K562 (cell line): ENCODE results near the gene CMBL. TPM values are rescaled to one million over a fixed set of nuclear protein-coding genes. Genes with fewer than 3 reads are reported as not detected.

ENCODE experiments used
- BRCA1 ChIP-seq, 2 experiments: fragments of 450-650 bp in 1 of 2; sonication (generic) in 1 of 2; formaldehyde crosslinking in 1 of 2; IDR thresholded peaks; 2 replicates each; pipeline versions ENCODE4 v1.5.0 to v1.6.1; 2017 to 2020; ENCODE audit warnings: mild to moderate bottlenecking in 1 of 2, missing genetic modification reagents in 1 of 2
- CEBPG ChIP-seq, 3 experiments: fragments of 200-800 bp in 1 of 3; sonication (Bioruptor generic) in 1 of 3; sonication (generic) in 1 of 3; formaldehyde crosslinking in 1 of 3; IDR thresholded peaks in 2 of 3; conservative IDR thresholded peaks in 1 of 3; 2 replicates each; pipeline versions ENCODE4 v1.6.1 to v1.8.0; 2016 to 2022; ENCODE audit warnings: missing compliant biosample characterization in 2 of 3, missing genetic modification characterization in 2 of 3, mild to moderate bottlenecking in 1 of 3, missing genetic modification reagents in 1 of 3
- CHCHD3 ChIP-seq: fragments of 250-450 bp; sonication (Bioruptor Pico); IDR thresholded peaks from 2 replicates; pipeline ENCODE4 v2.1.2; 2022; ENCODE audit warnings: mild to moderate bottlenecking
- CREM ChIP-seq: IDR thresholded peaks from 2 replicates; pipeline ENCODE4 v1.6.1; 2014; ENCODE audit warnings: antibody characterized with exemption, low read depth
- CXXC5 ChIP-seq: fragments of 250-450 bp; sonication (Bioruptor Pico); IDR thresholded peaks from 2 replicates; pipeline ENCODE4 v1.8.0; 2022; ENCODE audit warnings: inconsistent platforms, mild to moderate bottlenecking, moderate library complexity
- GTF2A2 ChIP-seq: IDR thresholded peaks from 2 replicates; pipeline ENCODE4 v1.6.1; 2016; ENCODE audit warnings: mild to moderate bottlenecking, missing genetic modification characterization, missing compliant biosample characterization
- ILK ChIP-seq: fragments of 450-650 bp; IDR thresholded peaks from 2 replicates; pipeline ENCODE4 v1.6.1; 2016; ENCODE audit warnings: missing genetic modification characterization, low read depth, mild to moderate bottlenecking, missing compliant biosample characterization, moderate library complexity, borderline replicate concordance
- MAZ ChIP-seq, 2 experiments: fragments of 450-650 bp in 1 of 2; sonication (generic) in 1 of 2; formaldehyde crosslinking; IDR thresholded peaks in 1 of 2; conservative IDR thresholded peaks in 1 of 2; 2 replicates each; pipeline versions ENCODE4 v1.4.0 to v1.5.0; 2020; ENCODE audit warnings: mild to moderate bottlenecking in 1 of 2, missing genetic modification reagents in 1 of 2
- POLR2B ChIP-seq: fragments of 450-650 bp; IDR thresholded peaks from 2 replicates; pipeline ENCODE4 v1.6.1; 2018; ENCODE audit warnings: low read depth; ENCODE audit not compliant: partially characterized antibody
- PTRF ChIP-seq: fragments of 450-650 bp; IDR thresholded peaks from 2 replicates; pipeline ENCODE4 v1.6.1; 2016; ENCODE audit warnings: mild to moderate bottlenecking, missing genetic modification characterization, missing compliant biosample characterization
- RAD51 ChIP-seq: fragments of 450-650 bp; IDR thresholded peaks from 2 replicates; pipeline ENCODE4 v1.7.1; 2016; ENCODE audit warnings: low read depth, mild to moderate bottlenecking, borderline replicate concordance
- SPI1 ChIP-seq: IDR thresholded peaks from 2 replicates; pipeline ENCODE4 v1.6.1; 2011; ENCODE audit warnings: low read depth, low read length, control low read depth, borderline replicate concordance
- SRF ChIP-seq, 2 experiments: fragments of 250-450, 450-650 bp in 1 of 2; sonication (Bioruptor Pico) in 1 of 2; sonication (generic) in 1 of 2; formaldehyde crosslinking; IDR thresholded peaks; 2 replicates each; pipeline versions ENCODE4 v1.5.0 to v1.5.1; 2020 to 2022; ENCODE audit warnings: mild to moderate bottlenecking in 1 of 2, missing genetic modification reagents in 1 of 2
- ZNF3 ChIP-seq: fragments of 250-450 bp; sonication (Bioruptor Pico); IDR thresholded peaks from 2 replicates; pipeline ENCODE4 v1.5.0; 2021; ENCODE audit warnings: mild to moderate bottlenecking, moderate library complexity
- ZNF347 ChIP-seq: fragments of 450-650 bp; formaldehyde crosslinking; IDR thresholded peaks from 2 replicates; pipeline ENCODE4 v1.4.0; 2020; ENCODE audit warnings: low read depth, mild to moderate bottlenecking, moderate library complexity
- ZSCAN32 ChIP-seq: fragments of 450-650 bp; formaldehyde crosslinking; IDR thresholded peaks from 2 replicates; pipeline ENCODE4 v1.4.0; 2020; ENCODE audit warnings: mild to moderate bottlenecking, moderate library complexity
- polyA plus RNA-seq, 8 experiments: library from polyadenylated mRNA; depleted of rRNA in 4 of 8; stranded (reverse) in 5 of 8; unstranded in 3 of 8; fragments of >200 nt; fragmentation: Nextera tagmentation in 2 of 8; fragmentation: Illumina TruSeq in 1 of 8; extraction: Ambion mirVana in 2 of 8; extraction: Trizol in 1 of 8; gene quantifications; 2 replicates each; pipeline versions ENCODE4 v1.2.1 to v1.2.3, GENCODE V29; 2011 to 2014; ENCODE audit warnings: inconsistent platforms in 1 of 8, missing spikeins in 1 of 8
- total RNA-seq, 7 experiments: library from RNA; depleted of rRNA in 6 of 7; stranded (reverse); fragments of >200 nt in 6 of 7; fragmentation: Illumina TruSeq in 2 of 7; extraction: Trizol in 2 of 7; gene quantifications; 2 replicates each; pipeline versions ENCODE4 v1.2.1 to v1.2.3, GENCODE V29; 2011 to 2021; ENCODE audit warnings: low replicate concordance in 1 of 7

Gene CMBL
- total and polyA plus RNA-seq, 9 of the 15 experiments (the other 6 are each of a cell fraction or from before 2014, with no cell fraction given) = 22.6 to 192 (median 71.1) TPM

DNA sequence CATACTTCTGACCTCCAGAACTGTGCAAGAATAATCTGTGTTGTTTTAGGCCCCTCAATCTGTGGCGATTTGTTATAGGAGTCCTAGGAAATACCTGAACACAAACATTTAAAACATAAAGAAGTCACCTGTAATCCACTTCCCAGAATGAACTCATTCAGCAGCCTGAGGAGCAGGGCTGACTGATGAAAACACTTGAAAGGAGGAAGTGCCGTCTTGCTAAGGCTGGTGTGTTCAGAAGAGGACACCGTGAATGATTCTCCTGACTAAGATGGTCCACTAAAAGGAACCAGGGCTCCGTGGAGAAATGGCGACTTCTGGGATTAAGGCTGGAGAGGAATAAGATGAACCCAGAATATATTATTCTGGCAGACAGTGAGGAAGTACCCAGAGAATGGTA lies 27.1 kb upstream of the CMBL start (continued):
- no peak for TF ChIP-seq GTF2A2 (tag)
- no peak for TF ChIP-seq ZSCAN32 (CRISPR knock-in tag)
- no peak for TF ChIP-seq POLR2B
- TF ChIP-seq CXXC5 = 0 out of 2 replicates have a peak, but pooled peaks have one; percentile 34
- TF ChIP-seq SRF (CRISPR knock-in tag; IDR thresholded peaks at IDR 0.05) = 0 out of 4 replicates have a peak, but pooled peaks of 1 of the 2 experiments have one; percentile 22
- TF ChIP-seq ILK (tag) = no peak
- peak; percentile 93 for TF ChIP-seq SPI1
- no peak for TF ChIP-seq CREM
- TF ChIP-seq PTRF (tag) = no peak
- no peak for TF ChIP-seq CHCHD3 (CRISPR knock-in tag)
- no peak for TF ChIP-seq RAD51
- TF ChIP-seq ZNF3 (CRISPR knock-in tag) = no peak
- no peak for TF ChIP-seq ZNF347
- 0 out of 4 replicates have a peak, but pooled peaks of 1 of the 2 experiments have one; percentile 32 for TF ChIP-seq MAZ (CRISPR knock-in tag; conservative IDR thresholded peaks at IDR 0.05 in 1 of 2, IDR thresholded peaks at IDR 0.05 in 1 of 2)
- no peak for TF ChIP-seq BRCA1 (IDR thresholded peaks at IDR 0.05)
- TF ChIP-seq BRCA1 (CRISPR knock-in tag; IDR thresholded peaks at IDR 0.05) = no peak
- peak; percentile 64 for TF ChIP-seq CEBPG (CRISPR knock-in tag; IDR thresholded peaks at IDR 0.05)
- TF ChIP-seq CEBPG (tag; conservative IDR thresholded peaks at IDR 0.05 in 1 of 2, IDR thresholded peaks at IDR 0.05 in 1 of 2) = no peak
- TF ChIP-seq, all 486 proteins: peak for 8
